HepG2 (cell line): ENCODE data around the gene GATB.

Experiments used
- ZBTB33 ChIP-seq: sonication (generic); formaldehyde crosslinking; IDR thresholded peaks from 2 replicates; pipeline ENCODE4 v1.4.0; 2020; ENCODE audit warnings: missing genetic modification reagents
- TF ChIP-seq, protein P1 (sequence below): sonication (generic); formaldehyde crosslinking; IDR thresholded peaks from 2 replicates; pipeline ENCODE4 v1.5.0; 2020; ENCODE audit warnings: mild to moderate bottlenecking, missing genetic modification reagents, moderate library complexity

DNA sequence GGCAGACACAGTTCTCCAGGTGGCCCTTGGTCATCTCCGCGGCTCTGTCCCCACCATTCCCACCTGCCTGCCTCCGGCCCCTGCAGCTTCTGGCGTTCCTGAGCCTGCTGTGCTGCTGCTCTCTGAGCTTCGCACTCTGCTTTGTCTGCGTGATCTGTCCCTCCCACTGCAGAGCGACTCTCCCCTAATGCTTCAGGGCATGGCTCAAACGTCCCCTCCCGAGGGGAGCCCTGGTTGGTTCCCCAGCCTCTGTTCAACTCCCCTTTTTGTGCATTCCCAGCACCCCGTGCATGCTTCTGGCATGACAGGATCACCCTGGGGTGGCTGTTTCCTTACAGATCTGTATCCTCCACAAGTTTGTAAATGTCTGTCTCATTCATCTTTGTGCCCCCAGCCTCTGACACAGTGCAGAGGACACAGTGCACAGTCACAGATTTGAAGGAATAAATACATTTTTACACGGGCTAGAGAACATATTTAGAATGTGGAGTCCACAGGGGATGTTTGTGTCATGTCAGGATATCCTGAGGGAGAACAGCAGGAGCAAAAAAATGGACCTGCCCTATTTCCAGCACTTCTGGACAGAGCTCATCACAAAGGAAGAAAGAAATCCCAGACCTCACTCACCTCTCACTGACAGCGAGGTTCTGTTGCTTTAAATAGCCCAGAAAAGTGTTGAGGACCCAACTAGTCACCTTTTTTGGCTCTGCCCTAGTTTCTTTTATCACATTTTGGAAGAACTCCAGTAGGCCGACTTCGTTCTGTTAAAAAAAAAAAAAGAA, 72.6 kb downstream of the GATB start:
- TF ChIP-seq, protein P1, sequence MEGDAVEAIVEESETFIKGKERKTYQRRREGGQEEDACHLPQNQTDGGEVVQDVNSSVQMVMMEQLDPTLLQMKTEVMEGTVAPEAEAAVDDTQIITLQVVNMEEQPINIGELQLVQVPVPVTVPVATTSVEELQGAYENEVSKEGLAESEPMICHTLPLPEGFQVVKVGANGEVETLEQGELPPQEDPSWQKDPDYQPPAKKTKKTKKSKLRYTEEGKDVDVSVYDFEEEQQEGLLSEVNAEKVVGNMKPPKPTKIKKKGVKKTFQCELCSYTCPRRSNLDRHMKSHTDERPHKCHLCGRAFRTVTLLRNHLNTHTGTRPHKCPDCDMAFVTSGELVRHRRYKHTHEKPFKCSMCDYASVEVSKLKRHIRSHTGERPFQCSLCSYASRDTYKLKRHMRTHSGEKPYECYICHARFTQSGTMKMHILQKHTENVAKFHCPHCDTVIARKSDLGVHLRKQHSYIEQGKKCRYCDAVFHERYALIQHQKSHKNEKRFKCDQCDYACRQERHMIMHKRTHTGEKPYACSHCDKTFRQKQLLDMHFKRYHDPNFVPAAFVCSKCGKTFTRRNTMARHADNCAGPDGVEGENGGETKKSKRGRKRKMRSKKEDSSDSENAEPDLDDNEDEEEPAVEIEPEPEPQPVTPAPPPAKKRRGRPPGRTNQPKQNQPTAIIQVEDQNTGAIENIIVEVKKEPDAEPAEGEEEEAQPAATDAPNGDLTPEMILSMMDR (CRISPR knock-in tag): no peak
- no peak for TF ChIP-seq ZBTB33 (CRISPR knock-in tag)
